MCF 10A (cell line): Measurements from ENCODE around the gene DKC1. TPM values are rescaled to one million over a fixed set of nuclear protein-coding genes. Genes with fewer than 3 reads are reported as not detected.

Experiments
- BruUV-seq: library from RNA; stranded (reverse); fragments of 400-500 nt; replicated peaks from 2 replicates; lab custom pipeline; 2021; lab: Mats Ljungman, UMichigan
- CTCF ChIA-PET: fragments of 300-600 bp; sonication (Branson Sonifier 250); formaldehyde crosslinking; extraction: SDS; loops from one replicate; lab custom pipeline; 2021; ENCODE audit warnings: antibody characterized with exemption, inconsistent platforms; lab: Yijun Ruan, JAX
- POLR2A ChIA-PET: fragments of 300-600, 350-650 bp; sonication (Branson Sonifier 250); formaldehyde crosslinking; extraction: SDS; loops from one replicate; lab custom pipeline; 2020; ENCODE audit warnings: antibody characterized with exemption, inconsistent platforms; lab: Yijun Ruan, JAX
- DNase-seq: peaks from one replicate; pipeline ENCODE4 v3.0.0-alpha.2; 2018; ENCODE audit not compliant: unreplicated experiment
- H3K27ac Mint-ChIP-seq: one replicate; pipeline ENCODE4 v1.8.0; 2022; ENCODE audit warnings: mild to moderate bottlenecking, low read depth, mixed read lengths; ENCODE audit not compliant: unreplicated experiment
- H3K27me3 Mint-ChIP-seq: one replicate; pipeline ENCODE4 v1.8.0; 2022; ENCODE audit warnings: mixed read lengths; ENCODE audit not compliant: insufficient read depth, unreplicated experiment
- H3K36me3 Mint-ChIP-seq: one replicate; pipeline ENCODE4 v1.8.0; 2022; ENCODE audit warnings: mild to moderate bottlenecking, moderate library complexity, mixed read lengths; ENCODE audit not compliant: insufficient read depth, unreplicated experiment
- H3K4me1 Mint-ChIP-seq: one replicate; pipeline ENCODE4 v1.8.0; 2022; ENCODE audit warnings: mixed read lengths; ENCODE audit not compliant: insufficient read depth, unreplicated experiment
- H3K4me3 Mint-ChIP-seq: one replicate; pipeline ENCODE4 v1.8.0; 2022; ENCODE audit warnings: mild to moderate bottlenecking, moderate library complexity, mixed read lengths; ENCODE audit not compliant: unreplicated experiment
- H3K9me3 Mint-ChIP-seq: one replicate; pipeline ENCODE4 v1.8.0; 2022; ENCODE audit warnings: mixed read lengths; ENCODE audit not compliant: unreplicated experiment
- intact Hi-C: fragments of 100-400 bp; cut with micrococcal nuclease; formaldehyde crosslinking; loops from 2 replicates; pipeline ENCODE4 v1.14.1; 2022
- total RNA-seq: library from RNA; stranded (reverse); gene quantifications from 2 replicates; pipeline ENCODE4 v1.2.3, GENCODE V29; 2022
- TF ChIP-seq, protein P1 (sequence below): fragments of 200-600 bp; IDR thresholded peaks from one replicate; pipeline ENCODE4 v1.8.0; 2022; ENCODE audit warnings: antibody characterized with exemption, mild to moderate bottlenecking; ENCODE audit not compliant: unreplicated experiment

The DKC1 gene
- total RNA-seq, 1 experiment from 2014 or later = 196 TPM

DNA sequence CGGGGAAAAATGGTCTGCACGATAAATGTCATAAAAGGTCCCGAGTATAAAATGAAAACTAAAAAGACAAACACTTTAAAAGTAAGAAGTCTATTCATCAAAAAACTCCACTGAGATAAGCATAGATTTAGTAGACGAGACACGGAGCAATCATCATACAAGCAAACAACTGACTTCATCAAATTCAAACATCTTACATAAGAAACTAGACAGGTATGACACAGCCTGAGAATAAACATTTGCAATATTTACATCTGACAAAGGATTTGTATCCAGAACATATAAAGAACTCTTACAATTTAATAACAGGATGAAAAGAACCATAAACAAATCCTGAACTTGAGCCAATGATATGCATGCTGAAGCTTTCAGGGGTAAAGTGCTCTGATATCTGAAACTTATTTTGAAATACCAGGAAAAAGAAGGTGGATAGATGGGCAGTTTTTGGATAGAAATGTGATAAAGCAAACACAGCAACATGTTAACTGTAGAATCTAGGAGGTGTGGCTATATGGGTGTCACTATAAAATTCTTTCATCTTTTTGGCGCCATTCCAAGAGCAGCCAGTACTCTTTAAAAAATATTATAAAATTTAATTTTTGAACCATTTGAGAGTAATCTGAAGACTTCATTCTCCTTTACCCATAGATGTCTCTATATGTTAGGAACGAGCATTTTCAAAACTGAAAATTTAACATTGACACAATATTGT lies 30.6 kb downstream of the DKC1 start:
- peaks cover 13% of the 10 kb centered on the region for H3K4me1 Mint-ChIP-seq
- H3K27ac Mint-ChIP-seq = no peak overlapping the region
- H3K36me3 Mint-ChIP-seq = no peaks in the 10 kb centered on the region
- no peak overlapping the region for H3K4me3 Mint-ChIP-seq
- TF ChIP-seq, protein P1, sequence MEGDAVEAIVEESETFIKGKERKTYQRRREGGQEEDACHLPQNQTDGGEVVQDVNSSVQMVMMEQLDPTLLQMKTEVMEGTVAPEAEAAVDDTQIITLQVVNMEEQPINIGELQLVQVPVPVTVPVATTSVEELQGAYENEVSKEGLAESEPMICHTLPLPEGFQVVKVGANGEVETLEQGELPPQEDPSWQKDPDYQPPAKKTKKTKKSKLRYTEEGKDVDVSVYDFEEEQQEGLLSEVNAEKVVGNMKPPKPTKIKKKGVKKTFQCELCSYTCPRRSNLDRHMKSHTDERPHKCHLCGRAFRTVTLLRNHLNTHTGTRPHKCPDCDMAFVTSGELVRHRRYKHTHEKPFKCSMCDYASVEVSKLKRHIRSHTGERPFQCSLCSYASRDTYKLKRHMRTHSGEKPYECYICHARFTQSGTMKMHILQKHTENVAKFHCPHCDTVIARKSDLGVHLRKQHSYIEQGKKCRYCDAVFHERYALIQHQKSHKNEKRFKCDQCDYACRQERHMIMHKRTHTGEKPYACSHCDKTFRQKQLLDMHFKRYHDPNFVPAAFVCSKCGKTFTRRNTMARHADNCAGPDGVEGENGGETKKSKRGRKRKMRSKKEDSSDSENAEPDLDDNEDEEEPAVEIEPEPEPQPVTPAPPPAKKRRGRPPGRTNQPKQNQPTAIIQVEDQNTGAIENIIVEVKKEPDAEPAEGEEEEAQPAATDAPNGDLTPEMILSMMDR = no peak
- intact Hi-C loops = no loop called here
- no peak for DNase-seq
- CTCF ChIA-PET = no interaction called here
- no peaks in the 10 kb centered on the region for H3K9me3 Mint-ChIP-seq
- POLR2A ChIA-PET = no interaction called here
- no TSS peak for BruUV-seq
- H3K27me3 Mint-ChIP-seq = peaks cover 18% of the 10 kb centered on the region

DNA sequence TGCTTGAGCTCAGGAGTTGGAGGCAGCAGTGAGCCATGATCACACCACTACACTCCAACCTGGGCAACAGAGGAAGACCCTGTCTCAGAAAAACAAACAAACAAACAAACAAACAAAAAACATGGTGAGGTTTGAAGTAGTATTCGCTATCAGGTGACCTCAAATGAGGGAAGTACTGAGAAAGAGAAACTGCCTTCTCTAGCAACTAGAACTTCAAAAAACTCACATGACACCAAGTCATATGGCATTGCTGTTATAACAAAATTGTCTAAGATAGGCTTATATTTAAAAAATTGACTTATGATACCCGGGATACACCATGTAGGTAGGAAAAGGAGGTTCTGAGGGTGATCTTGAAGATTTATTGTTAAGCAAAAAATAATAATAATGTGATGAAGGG lies 32.4 kb downstream of the DKC1 start:
- Mint-ChIP-seq H3K36me3 (no peaks in the 10 kb centered on the region), H3K4me3 (no peak overlapping the region), H3K9me3 (no peaks in the 10 kb centered on the region), H3K27ac (no peak overlapping the region), H3K4me1 (peaks cover 27% of the 10 kb centered on the region), H3K27me3 (peaks cover under 1% of the 10 kb centered on the region)
- intact Hi-C loops = no loop called here
- ChIA-PET POLR2A (no interaction called here), CTCF (interaction anchor here (0.6 kb wide), 1 partner anchor 26 kb away, joined by 3 read pairs; no protein-coding TSS in a partner anchor)
- TF ChIP-seq, protein P1 = no peak
- BruUV-seq = no TSS peak
- no peak for DNase-seq

GRCh38 chrX:154797006-154797405 lies 34.3 kb downstream of the DKC1 start:
- H3K4me1 Mint-ChIP-seq = peaks cover 30% of the 10 kb centered on the region
- H3K27me3 Mint-ChIP-seq = no peaks in the 10 kb centered on the region
- no TSS peak for BruUV-seq
- intact Hi-C loops = no loop called here
- POLR2A ChIA-PET = interaction anchor here (0.7 to 1.2 kb wide), 6 partner anchors 8 to 66 kb away, joined by 3 to 4 read pairs (median 3); partner anchors contain the start of gene MPP1
- CTCF ChIA-PET = interaction anchor here (0.8 to 1.3 kb wide), 2 partner anchors 18 to 37 kb away, joined by 3 read pairs; partner anchors contain the start of gene SMIM9
- no peaks in the 10 kb centered on the region for H3K9me3 Mint-ChIP-seq
- no peak overlapping the region for H3K27ac Mint-ChIP-seq
- no peaks in the 10 kb centered on the region for H3K36me3 Mint-ChIP-seq
- peak; percentile 27 for DNase-seq
- H3K4me3 Mint-ChIP-seq = no peak overlapping the region
- TF ChIP-seq, protein P1 = no peak

DNA sequence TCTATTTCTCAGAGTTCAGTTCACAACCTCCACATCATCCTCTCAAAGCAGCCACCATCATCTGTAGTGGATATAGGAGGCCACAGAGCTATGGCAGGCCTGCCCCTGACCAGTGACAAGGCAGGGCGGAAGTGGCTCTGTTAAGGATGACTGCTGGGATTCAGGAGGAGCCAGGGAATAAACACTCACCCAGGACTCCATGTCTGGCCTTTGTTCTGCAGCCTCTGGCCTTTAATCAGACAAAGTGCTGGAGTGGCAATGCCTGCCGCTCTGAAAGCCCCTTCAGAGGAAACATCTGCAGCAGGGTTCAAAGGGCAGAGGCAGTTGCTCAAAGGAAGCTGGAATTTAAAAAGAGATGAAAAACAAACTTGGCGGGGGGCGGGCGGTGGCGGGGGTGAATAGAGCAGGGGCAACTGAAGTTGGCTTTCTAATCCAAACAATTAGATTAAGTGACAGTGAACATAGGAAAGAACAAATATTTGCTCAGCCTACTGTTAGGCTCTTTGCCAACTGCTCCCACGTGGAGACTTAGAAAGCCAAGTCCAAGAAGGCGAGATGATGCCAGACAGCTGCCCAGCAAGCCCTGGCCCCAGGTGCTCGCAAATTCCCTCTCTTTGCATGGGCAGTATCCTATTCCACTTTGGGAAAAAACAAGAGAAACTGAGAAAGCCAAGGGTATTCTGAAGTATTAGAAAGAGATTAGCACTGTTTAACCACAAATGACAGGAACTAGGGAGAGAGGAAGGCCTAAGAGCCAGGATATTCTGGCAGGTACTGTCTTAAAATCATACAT lies 37.1 kb downstream of the DKC1 start:
- CTCF ChIA-PET = interaction anchor here (0.5 kb wide), 1 partner anchor 42 kb away, joined by 3 read pairs; no protein-coding TSS in a partner anchor
- intact Hi-C loops = no loop called here
- TF ChIP-seq, protein P1 = no peak
- peak; percentile 53 for DNase-seq
- POLR2A ChIA-PET = interaction anchor here (0.6 to 1.8 kb wide), 7 partner anchors 12 to 402 kb away, joined by 3 to 6 read pairs (median 3); no protein-coding TSS in a partner anchor
- no peaks in the 10 kb centered on the region for H3K27me3 Mint-ChIP-seq
- peak overlapping the region; percentile 72 for H3K27ac Mint-ChIP-seq
- H3K9me3 Mint-ChIP-seq = no peaks in the 10 kb centered on the region
- no peaks in the 10 kb centered on the region for H3K36me3 Mint-ChIP-seq
- no TSS peak for BruUV-seq
- peaks cover 36% of the 10 kb centered on the region for H3K4me1 Mint-ChIP-seq
- H3K4me3 Mint-ChIP-seq = no peak overlapping the region
